Activated CD4-positive, alpha-beta T cell treated with anti-CD3 and anti-CD28 coated beads for 48 hours (primary cell): ENCODE measurements around the gene SIX2.
"Not testable (repeated sequence)": the region's sequence is repeated elsewhere in the genome, so short reads cannot be mapped to it uniquely, and the experiment has no call there.

Source experiments
- DNase-seq: peaks from one replicate; pipeline ENCODE4 v3.0.0-alpha.2; 2020

The SIX2 gene

GRCh38 chr2:45009303-45009927, at the start of gene SIX2:
TSS of gene SIX2 (minus strand) at chr2:45009452. CDS start at chr2:45009110, 342 bp downstream.
- peak; percentile 28 for DNase-seq

GRCh38 chr2:45055162-45055605, 45.9 kb upstream of the SIX2 start:
- no peak for DNase-seq

- DNase-seq: no peak
Observed at GRCh38 chr2:45053966-45054365, 44.7 kb upstream of the SIX2 start.

- no peak for DNase-seq
Observed at GRCh38 chr2:45052388-45052928, 43.2 kb upstream of the SIX2 start.

- no peak for DNase-seq
Observed at GRCh38 chr2:45049569-45050336, 40.5 kb upstream of the SIX2 start.

GRCh38 chr2:45047301-45047700, 38.0 kb upstream of the SIX2 start:
- DNase-seq: no peak

GRCh38 chr2:45046786-45047185, 37.5 kb upstream of the SIX2 start:
- no peak for DNase-seq

- no peak for DNase-seq
Observed at GRCh38 chr2:45045706-45046105, 36.5 kb upstream of the SIX2 start.

- no peak for DNase-seq
Observed at GRCh38 chr2:45044916-45045315, 35.7 kb upstream of the SIX2 start.

- DNase-seq: no peak
Observed at GRCh38 chr2:45043174-45043573, 33.9 kb upstream of the SIX2 start.

- DNase-seq: no peak
Observed at GRCh38 chr2:45042401-45042800, 33.1 kb upstream of the SIX2 start.

GRCh38 chr2:45040786-45041185, 31.5 kb upstream of the SIX2 start:
- no peak for DNase-seq

GRCh38 chr2:45039804-45040203, 30.6 kb upstream of the SIX2 start:
- not testable (repeated sequence) for DNase-seq

GRCh38 chr2:45038861-45039260, 29.6 kb upstream of the SIX2 start:
- DNase-seq: not testable (repeated sequence)

GRCh38 chr2:45033302-45033701, 24.1 kb upstream of the SIX2 start:
- DNase-seq: no peak

GRCh38 chr2:45031028-45031427, 21.8 kb upstream of the SIX2 start:
- no peak for DNase-seq

GRCh38 chr2:45030553-45030952, 21.3 kb upstream of the SIX2 start:
- DNase-seq: no peak

GRCh38 chr2:45029215-45029614, 20.0 kb upstream of the SIX2 start:
- DNase-seq: no peak

- no peak for DNase-seq
Observed at GRCh38 chr2:45028276-45028675, 19.0 kb upstream of the SIX2 start.

GRCh38 chr2:45026924-45027450, 17.7 kb upstream of the SIX2 start:
- DNase-seq: no peak

- DNase-seq: no peak
Observed at GRCh38 chr2:45024600-45025291, 15.5 kb upstream of the SIX2 start.

- no peak for DNase-seq
Observed at GRCh38 chr2:45024097-45024496, 14.8 kb upstream of the SIX2 start.

- DNase-seq: no peak
Observed at GRCh38 chr2:45020439-45020838, 11.2 kb upstream of the SIX2 start.
